Measurements from ENCODE around the gene ATIC.

The ATIC gene

GRCh38 chr2:215392687-215393270 lies 80.9 kb downstream of the ATIC start:
- no peak overlapping the region for H3K27ac ChIP-seq
- TF ChIP-seq, protein P1, sequence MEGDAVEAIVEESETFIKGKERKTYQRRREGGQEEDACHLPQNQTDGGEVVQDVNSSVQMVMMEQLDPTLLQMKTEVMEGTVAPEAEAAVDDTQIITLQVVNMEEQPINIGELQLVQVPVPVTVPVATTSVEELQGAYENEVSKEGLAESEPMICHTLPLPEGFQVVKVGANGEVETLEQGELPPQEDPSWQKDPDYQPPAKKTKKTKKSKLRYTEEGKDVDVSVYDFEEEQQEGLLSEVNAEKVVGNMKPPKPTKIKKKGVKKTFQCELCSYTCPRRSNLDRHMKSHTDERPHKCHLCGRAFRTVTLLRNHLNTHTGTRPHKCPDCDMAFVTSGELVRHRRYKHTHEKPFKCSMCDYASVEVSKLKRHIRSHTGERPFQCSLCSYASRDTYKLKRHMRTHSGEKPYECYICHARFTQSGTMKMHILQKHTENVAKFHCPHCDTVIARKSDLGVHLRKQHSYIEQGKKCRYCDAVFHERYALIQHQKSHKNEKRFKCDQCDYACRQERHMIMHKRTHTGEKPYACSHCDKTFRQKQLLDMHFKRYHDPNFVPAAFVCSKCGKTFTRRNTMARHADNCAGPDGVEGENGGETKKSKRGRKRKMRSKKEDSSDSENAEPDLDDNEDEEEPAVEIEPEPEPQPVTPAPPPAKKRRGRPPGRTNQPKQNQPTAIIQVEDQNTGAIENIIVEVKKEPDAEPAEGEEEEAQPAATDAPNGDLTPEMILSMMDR (IDR thresholded peaks at IDR 0.05), result no peak
- no peak for TF ChIP-seq ZFX (IDR thresholded peaks at IDR 0.05; ENCODE audit: borderline replicate concordance)

- no peak overlapping the region for H3K27ac ChIP-seq
These were observed 82.4 kb downstream of the ATIC start for GRCh38 chr2:215394102-215394805.

DNA sequence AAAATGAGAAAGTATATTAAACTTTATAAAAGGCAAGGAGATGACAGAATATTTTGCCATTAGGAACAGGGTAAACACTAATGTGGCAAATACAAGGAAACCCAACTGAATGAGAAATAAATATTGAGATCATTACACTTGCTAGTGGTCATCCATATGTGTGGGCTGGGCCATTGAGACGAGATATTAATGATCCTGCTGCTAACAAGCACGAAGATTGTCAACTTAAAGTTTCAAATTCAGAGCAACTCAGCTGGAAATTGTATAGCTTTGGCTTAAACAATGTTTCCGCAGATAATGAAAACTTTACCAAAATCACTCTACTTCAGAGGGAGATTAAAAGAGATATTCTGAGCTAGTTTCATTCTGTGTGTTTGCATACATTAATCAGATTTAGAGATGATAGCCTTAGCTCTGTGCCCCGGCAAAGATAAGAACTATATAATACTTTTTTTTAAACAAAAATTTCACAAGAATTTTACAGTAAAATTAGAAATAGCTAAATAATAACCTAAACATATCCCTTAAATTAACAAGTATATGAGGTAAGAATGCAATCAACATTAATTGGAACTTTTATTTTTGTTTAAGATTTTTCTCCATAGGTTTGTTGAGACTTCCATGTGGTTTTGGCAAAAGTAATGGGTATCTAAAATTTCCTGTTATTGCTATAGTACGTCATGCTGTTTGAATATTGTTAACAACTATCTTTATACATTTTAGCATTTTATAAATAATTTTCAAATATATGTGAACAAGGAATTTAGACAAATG lies 84.0 kb downstream of the ATIC start:
- no peak overlapping the region for H3K27ac ChIP-seq

More at GRCh38 chr2:215394102-215394805, 82.4 kb downstream of the ATIC start:
- no peak for TF ChIP-seq ZFX (IDR thresholded peaks at IDR 0.05; ENCODE audit: borderline replicate concordance)
- TF ChIP-seq, protein P1 (IDR thresholded peaks at IDR 0.05), result no peak

DNA sequence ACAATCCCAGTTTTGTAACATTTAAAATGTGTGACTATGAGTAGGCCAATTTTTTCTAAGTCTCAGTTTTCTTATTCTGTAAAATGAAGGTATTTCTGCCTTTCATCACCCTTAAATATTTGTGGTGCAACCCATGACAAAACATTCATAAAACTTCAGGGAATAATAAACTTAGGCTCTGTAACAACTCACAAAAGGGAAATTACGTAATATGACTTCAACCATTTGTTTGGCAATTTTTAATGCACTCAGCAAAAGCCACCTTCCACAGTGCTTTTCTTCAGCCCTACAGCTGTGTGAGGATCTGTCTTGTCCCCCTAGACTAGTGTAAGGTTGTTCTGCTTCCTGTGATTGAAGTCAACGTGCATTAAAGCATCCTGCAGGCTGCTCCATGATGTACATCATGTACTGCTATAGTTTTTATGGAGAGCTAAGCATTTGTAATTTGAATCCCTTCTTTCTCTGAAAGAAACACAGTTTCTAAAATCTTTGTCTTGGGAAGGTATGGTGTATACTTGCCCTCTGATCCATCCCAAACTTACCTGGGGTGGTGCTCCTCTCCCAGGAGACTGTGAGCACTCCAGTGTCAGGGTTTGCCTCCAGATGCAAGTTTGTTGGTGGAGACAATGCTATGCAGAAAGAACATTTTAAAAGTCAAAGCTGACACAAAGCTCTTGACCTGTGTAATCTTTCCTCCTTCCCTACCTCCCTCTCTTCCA lies 84.9 kb downstream of the ATIC start:
- no peak overlapping the region for H3K27ac ChIP-seq
- TF ChIP-seq, protein P1 (IDR thresholded peaks at IDR 0.05), result no peak
- TF ChIP-seq ZFX (IDR thresholded peaks at IDR 0.05; ENCODE audit: borderline replicate concordance), result no peak

More for the DNA sequence above, 84.0 kb downstream of the ATIC start:
- TF ChIP-seq, protein P1 (IDR thresholded peaks at IDR 0.05), result no peak
- TF ChIP-seq ZFX (IDR thresholded peaks at IDR 0.05; ENCODE audit: borderline replicate concordance), result no peak

DNA sequence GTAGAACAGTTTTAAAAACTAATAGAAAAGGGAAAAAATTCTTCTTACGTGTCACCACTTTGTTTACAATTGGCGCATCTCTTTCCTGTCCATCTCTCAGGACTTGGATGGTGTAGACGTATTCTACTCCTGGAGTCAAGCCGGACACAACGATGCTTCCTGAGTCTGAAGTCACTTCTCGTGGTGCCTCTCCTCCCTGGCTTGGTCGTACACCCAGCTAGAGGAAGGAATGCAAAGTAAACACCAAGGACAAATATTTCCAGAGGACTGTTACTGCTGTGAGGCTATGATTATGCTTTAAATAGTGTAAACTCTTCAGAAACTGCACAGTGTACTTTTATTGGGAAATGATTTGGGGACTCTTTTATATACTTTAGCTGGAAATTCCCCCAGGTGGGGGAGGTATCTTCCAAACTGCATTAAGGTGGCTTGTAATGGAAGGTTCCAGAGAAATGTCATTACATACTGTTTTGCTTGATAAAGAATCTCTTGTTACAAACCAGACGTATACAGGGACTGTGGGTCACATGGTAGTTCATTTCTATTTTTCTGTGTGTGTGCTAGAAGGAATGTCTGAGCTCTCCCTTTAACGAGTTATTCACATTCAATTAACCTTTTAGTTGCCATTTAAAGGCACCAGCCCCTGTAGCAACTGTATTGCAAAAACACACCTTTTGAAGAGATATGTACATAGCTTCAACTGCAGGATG lies 85.9 kb downstream of the ATIC start:
- no peak for TF ChIP-seq ZFX (IDR thresholded peaks at IDR 0.05; ENCODE audit: borderline replicate concordance)
- TF ChIP-seq, protein P1 (IDR thresholded peaks at IDR 0.05), result peak; percentile 8; the same call in 1 of the 2 replicates
- H3K27ac ChIP-seq, result peak overlapping the region; percentile 14; the same call in 1 of the 2 replicates

- no peak for TF ChIP-seq ZFX (IDR thresholded peaks at IDR 0.05; ENCODE audit: borderline replicate concordance)
- TF ChIP-seq, protein P1 (IDR thresholded peaks at IDR 0.05), result no peak
- H3K27ac ChIP-seq, result no peak overlapping the region
These were observed 87.3 kb downstream of the ATIC start for GRCh38 chr2:215399067-215399716.

All from 22Rv1 (cell line).